Psoas muscle (tissue), 8 donors: ENCODE measurements around the gene MYCN. TPM values are rescaled to one million over a fixed set of nuclear protein-coding genes. Genes with fewer than 3 reads are reported as not detected.

Source experiments
- ATAC-seq, 4 donors: fragments of 200-7000 bp; cut with Tn5 transposase; one replicate each; pipeline ENCODE4 v1.9.1; 2020; ENCODE audit warnings: moderate library complexity in 3 of 4, mild to moderate bottlenecking in 2 of 4
- DNase-seq, 2 donors: peaks; one replicate each; pipeline ENCODE4 v3.0.0-alpha.2; 2020
- H3K27ac ChIP-seq: fragments of 200-600 bp; one replicate; pipeline ENCODE4 v1.8.0; 2022
- H3K27me3 ChIP-seq, 3 donors: fragments of 200-600 bp in 1 of 3; one replicate each; pipeline versions ENCODE4 v1.6.1 to v1.8.0; 2013 to 2022; ENCODE audit warnings: low read length in 2 of 3, mild to moderate bottlenecking in 2 of 3, moderate library complexity in 1 of 3; ENCODE audit not compliant: insufficient read depth in 3 of 3
- H3K36me3 ChIP-seq, 2 donors: fragments of 200-600 bp in 1 of 2; one replicate each; pipeline versions ENCODE4 v1.6.1 to v1.8.0; 2013 to 2022; ENCODE audit warnings: low read depth in 1 of 2, mild to moderate bottlenecking in 1 of 2, moderate library complexity in 1 of 2; ENCODE audit not compliant: insufficient read depth in 1 of 2
- H3K4me1 ChIP-seq: fragments of 200-600 bp; one replicate; pipeline ENCODE4 v1.8.0; 2022
- H3K4me3 ChIP-seq: fragments of 200-600 bp; one replicate; pipeline ENCODE4 v1.8.0; 2022; ENCODE audit warnings: mild to moderate bottlenecking
- H3K9me3 ChIP-seq: fragments of 200-600 bp; one replicate; pipeline ENCODE4 v1.8.0; 2022
- WGBS, 3 donors: extraction: QIAGEN DNeasy Blood & Tissue Kit; methylation state at CpG; one replicate each; pipeline versions ENCODE4 v1.1.6 to v1.1.7; 2013; 5-methylcytosine and 5-hydroxymethylcytosine counted together
- intact Hi-C, 2 donors: fragments of 100-400 bp; cut with DNase I; formaldehyde crosslinking; loops; one replicate each; pipeline versions ENCODE4 v1.11.0 to v1.14.2; 2022
- polyA plus RNA-seq, 3 donors: library from polyadenylated mRNA; stranded (reverse); fragments of 200-250 nt; gene quantifications; one replicate each; pipeline ENCODE4 v1.2.3, GENCODE V29; 2013
- total RNA-seq, 4 donors: library from RNA; stranded (reverse); fragmentation: NEBNext Ultra II Directional in 2 of 4; extraction: Animal tissue kit (Norgen Biotek cat#: 25700) in 2 of 4; gene quantifications; one replicate each; pipeline versions ENCODE4 v1.2.1 to v1.2.4, GENCODE V29; 2021 to 2023
- TF ChIP-seq, protein P1 (sequence below): fragments of 200-600 bp; IDR thresholded peaks from one replicate; pipeline ENCODE4 v1.8.0; 2022; ENCODE audit warnings: antibody characterized with exemption
- donor health status: healthy with polysubstance abuse.
- donor health status: DM: no; HTN: no; CAD: no; lungs with moderate emphysema.
- donor health status: Bipolar disorder and iron deficiency.
- donor health status: healthy.
- donor health status: DM: yes; HTN: yes; CAD: no.
- donor health status: DM: no; HTN: no; CAD: no.
- donor health status: DM: no; HTN: no; CAD: no.
- donor health status: DM: yes; HTN: yes; CAD: no.

The MYCN gene
- total and polyA plus RNA-seq, 7 donors = 0.10 to 0.36 (median 0.25) TPM

DNA sequence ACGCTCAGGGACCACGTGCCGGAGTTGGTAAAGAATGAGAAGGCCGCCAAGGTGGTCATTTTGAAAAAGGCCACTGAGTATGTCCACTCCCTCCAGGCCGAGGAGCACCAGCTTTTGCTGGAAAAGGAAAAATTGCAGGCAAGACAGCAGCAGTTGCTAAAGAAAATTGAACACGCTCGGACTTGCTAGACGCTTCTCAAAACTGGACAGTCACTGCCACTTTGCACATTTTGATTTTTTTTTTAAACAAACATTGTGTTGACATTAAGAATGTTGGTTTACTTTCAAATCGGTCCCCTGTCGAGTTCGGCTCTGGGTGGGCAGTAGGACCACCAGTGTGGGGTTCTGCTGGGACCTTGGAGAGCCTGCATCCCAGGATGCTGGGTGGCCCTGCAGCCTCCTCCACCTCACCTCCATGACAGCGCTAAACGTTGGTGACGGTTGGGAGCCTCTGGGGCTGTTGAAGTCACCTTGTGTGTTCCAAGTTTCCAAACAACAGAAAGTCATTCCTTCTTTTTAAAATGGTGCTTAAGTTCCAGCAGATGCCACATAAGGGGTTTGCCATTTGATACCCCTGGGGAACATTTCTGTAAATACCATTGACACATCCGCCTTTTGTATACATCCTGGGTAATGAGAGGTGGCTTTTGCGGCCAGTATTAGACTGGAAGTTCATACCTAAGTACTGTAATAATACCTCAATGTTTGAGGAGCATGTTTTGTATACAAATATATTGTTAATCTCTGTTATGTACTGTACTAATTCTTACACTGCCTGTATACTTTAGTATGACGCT is 5.8 kb downstream of the MYCN start:
- no peak for ATAC-seq
- WGBS, 3 donors = 92 to 96% (median 92%) methylated on average over 17 of the region's 17 CpGs
- Histone ChIP-seq H3K36me3 (no peaks in the 10 kb centered on the region), H3K27ac (no peak overlapping the region), H3K4me3 (no peak overlapping the region), H3K27me3 (peaks cover 0 to 19% (median 8%) of the 10 kb centered on the region in 3 donors), H3K4me1 (peaks cover 27% of the 10 kb centered on the region), H3K9me3 (no peaks in the 10 kb centered on the region)
- DNase-seq = no peak
- TF ChIP-seq, protein P1, sequence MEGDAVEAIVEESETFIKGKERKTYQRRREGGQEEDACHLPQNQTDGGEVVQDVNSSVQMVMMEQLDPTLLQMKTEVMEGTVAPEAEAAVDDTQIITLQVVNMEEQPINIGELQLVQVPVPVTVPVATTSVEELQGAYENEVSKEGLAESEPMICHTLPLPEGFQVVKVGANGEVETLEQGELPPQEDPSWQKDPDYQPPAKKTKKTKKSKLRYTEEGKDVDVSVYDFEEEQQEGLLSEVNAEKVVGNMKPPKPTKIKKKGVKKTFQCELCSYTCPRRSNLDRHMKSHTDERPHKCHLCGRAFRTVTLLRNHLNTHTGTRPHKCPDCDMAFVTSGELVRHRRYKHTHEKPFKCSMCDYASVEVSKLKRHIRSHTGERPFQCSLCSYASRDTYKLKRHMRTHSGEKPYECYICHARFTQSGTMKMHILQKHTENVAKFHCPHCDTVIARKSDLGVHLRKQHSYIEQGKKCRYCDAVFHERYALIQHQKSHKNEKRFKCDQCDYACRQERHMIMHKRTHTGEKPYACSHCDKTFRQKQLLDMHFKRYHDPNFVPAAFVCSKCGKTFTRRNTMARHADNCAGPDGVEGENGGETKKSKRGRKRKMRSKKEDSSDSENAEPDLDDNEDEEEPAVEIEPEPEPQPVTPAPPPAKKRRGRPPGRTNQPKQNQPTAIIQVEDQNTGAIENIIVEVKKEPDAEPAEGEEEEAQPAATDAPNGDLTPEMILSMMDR = no peak
- intact Hi-C loops = loop anchor here in 1 of 2 donors (10.0 kb wide), 1 partner anchor 669 kb away; no protein-coding TSS in a partner anchor

DNA sequence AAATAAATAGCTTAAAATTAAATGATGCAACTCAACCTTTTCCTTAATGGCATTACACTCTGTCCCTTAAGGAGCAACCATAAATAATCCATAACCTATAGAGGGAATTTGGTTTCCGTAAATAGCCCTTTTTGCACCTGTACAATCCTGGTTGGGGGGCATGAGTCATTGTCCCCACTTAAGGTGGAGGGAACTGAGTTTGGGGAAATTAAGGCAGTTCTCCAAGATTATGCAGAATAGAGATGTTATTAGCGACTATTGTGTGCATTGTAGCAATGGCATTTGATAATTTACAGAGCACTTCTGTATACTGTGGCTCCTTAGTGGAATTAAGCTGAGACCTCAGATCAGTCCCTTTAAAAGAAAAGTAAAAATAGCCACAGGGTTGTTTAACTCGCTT is 6.6 kb downstream of the MYCN start:
- no peak overlapping the region for H3K4me3 ChIP-seq
- peaks cover 0 to 10% (median 5%) of the 10 kb centered on the region in 3 donors for H3K27me3 ChIP-seq
- intact Hi-C loops = loop anchor here in 1 of 2 donors (10.0 kb wide), 1 partner anchor 668 kb away; no protein-coding TSS in a partner anchor
- H3K36me3 ChIP-seq = no peaks in the 10 kb centered on the region
- TF ChIP-seq, protein P1 = no peak
- 58 to 78% (median 75%) methylated on average over 3 of the region's 3 CpGs for WGBS, 3 donors
- H3K9me3 ChIP-seq = no peaks in the 10 kb centered on the region
- H3K4me1 ChIP-seq = peaks cover 19% of the 10 kb centered on the region
- H3K27ac ChIP-seq = no peak overlapping the region
- ATAC-seq (no peak), DNase-seq (no peak)

DNA sequence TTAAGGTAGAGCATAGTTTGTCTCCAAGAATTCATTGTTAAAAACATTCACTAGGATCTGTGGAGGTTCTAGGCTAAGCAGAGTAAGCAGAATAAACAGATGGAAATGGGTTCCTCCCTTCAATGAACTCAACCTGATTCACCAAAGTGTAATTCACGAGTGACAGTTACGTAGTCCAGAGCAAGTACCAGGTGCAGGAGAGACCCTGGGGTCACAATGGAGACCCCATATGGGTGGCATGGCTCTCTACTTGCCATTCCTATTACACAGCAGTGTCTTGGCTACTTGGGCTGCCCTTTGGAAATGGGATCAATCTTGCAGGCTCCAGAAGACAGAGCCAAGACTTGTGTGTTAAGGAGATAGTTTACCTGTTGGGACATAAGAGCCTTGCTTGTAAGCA is 7.1 kb downstream of the MYCN start:
- intact Hi-C loops = loop anchor here in 1 of 2 donors (10.0 kb wide), 1 partner anchor 667 kb away; no protein-coding TSS in a partner anchor
- Histone ChIP-seq H3K27me3 (peaks cover 0 to 7% (median under 1%) of the 10 kb centered on the region in 3 donors), H3K4me1 (peaks cover 17% of the 10 kb centered on the region), H3K36me3 (no peaks in the 10 kb centered on the region), H3K27ac (no peak overlapping the region), H3K4me3 (no peak overlapping the region), H3K9me3 (no peaks in the 10 kb centered on the region)
- DNase-seq (no peak), ATAC-seq (no peak)
- TF ChIP-seq, protein P1 = no peak
- 86 to 96% (median 91%) methylated on average over 2 of the region's 2 CpGs for WGBS, 3 donors

DNA sequence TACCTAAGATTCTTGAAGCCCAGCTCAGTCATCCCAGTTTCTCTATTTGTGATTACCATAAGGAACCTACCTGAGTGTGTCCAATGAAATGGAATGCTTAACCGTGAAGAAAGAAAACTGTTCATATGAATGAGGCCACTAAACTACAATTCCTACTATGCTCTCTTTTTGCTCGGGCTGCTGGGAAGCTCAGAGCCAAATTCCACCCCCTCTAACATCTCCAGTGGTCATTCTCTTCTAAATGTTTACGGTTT is 8.3 kb downstream of the MYCN start:
- intact Hi-C loops = loop anchor here in 1 of 2 donors (10.0 kb wide), 1 partner anchor 666 kb away; no protein-coding TSS in a partner anchor
- ATAC-seq (no peak), DNase-seq (no peak)
- Histone ChIP-seq H3K27me3 (no peaks in the 10 kb centered on the region), H3K4me1 (peaks cover 9% of the 10 kb centered on the region), H3K36me3 (no peaks in the 10 kb centered on the region), H3K9me3 (no peaks in the 10 kb centered on the region), H3K27ac (no peak overlapping the region), H3K4me3 (no peak overlapping the region)
- TF ChIP-seq, protein P1 = no peak
- 95 to 98% (median 95%) methylated on average over 3 of the region's 3 CpGs for WGBS, 3 donors
